ENCODE results near the gene ZDBF2.

GRCh38 chr2:206253125-206253776 lies 21.2 kb upstream of the ZDBF2 start:
- TF ChIP-seq EZH2 (IDR thresholded peaks at IDR 0.05; ENCODE audit: borderline replicate concordance, low read depth, low read length, poor library complexity, severe bottlenecking): peak; percentile 28
- TF ChIP-seq CTCF (conservative IDR thresholded peaks at IDR 0.05; ENCODE audit: low read depth, low read length): no peak

Data from A673 (cell line).